GM23248 (cell line): ENCODE measurements around the gene CABCOCO1.

ENCODE experiments used
- EZH2 ChIP-seq: fragments of 200-600 bp; sonication (generic); IDR thresholded peaks from 2 replicates; pipeline ENCODE4 v1.6.1; 2018; ENCODE audit warnings: antibody characterized with exemption, mild to moderate bottlenecking; ENCODE audit not compliant: insufficient read depth, poor library complexity, severe bottlenecking
- EZH2phosphoT487 ChIP-seq: fragments of 200-600 bp; sonication (generic); IDR thresholded peaks from 2 replicates; pipeline ENCODE4 v1.6.1; 2018; ENCODE audit warnings: antibody characterized with exemption, moderate library complexity, mild to moderate bottlenecking, low read depth; ENCODE audit not compliant: insufficient read depth

GRCh38 chr10:61642676-61643075 lies 20.1 kb upstream of the CABCOCO1 start:
- no peak for TF ChIP-seq EZH2phosphoT487
- no peak for TF ChIP-seq EZH2
